Islet precursor cell (in vitro differentiated cells): Measurements from ENCODE around the gene UBE2QL1.
A peak's percentile ranks its signal among the peaks of the same experiment; 100 is the strongest.

Experiments used
- DNase-seq: peaks from one replicate; pipeline ENCODE4 v3.0.0-alpha.2; 2018

The UBE2QL1 gene

DNA sequence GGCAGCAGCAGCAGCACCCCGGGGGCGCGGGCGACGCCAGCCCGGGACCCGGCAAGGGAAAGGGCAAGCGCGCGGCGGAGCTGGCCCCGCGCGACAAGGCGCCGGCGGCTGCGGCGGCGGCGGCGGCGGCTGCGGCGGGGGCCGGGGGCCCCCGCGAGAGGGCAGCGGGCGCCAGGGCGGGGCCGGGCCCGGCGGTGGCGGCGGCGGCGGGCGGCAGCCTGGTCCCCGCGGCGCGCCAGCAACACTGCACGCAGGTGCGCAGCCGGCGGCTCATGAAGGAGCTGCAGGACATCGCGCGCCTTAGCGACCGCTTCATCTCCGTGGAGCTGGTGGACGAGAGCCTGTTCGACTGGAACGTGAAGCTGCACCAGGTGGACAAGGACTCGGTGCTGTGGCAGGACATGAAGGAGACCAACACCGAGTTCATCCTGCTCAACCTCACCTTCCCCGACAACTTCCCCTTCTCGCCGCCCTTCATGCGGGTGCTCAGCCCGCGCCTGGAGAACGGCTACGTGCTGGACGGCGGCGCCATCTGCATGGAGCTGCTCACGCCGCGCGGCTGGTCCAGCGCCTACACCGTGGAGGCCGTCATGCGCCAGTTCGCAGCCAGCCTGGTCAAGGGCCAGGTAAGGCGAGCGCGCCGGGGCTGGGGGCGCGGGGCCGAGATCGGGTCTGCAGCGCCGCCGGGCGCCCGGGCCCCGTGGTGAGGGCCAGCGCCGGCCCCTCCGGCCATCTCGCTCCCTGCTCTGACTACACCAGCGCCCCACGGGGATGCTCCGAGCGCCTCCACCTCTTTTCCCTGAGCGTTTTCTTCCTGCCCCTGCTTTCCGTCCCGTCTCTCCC is at the start of gene UBE2QL1:
Gene UBE2QL1 (plus strand): TSS at position 238 of the 843 bp plus-strand sequence. CDS start 35 bp downstream, at position 273.
- peak; percentile 72 for DNase-seq

DNA sequence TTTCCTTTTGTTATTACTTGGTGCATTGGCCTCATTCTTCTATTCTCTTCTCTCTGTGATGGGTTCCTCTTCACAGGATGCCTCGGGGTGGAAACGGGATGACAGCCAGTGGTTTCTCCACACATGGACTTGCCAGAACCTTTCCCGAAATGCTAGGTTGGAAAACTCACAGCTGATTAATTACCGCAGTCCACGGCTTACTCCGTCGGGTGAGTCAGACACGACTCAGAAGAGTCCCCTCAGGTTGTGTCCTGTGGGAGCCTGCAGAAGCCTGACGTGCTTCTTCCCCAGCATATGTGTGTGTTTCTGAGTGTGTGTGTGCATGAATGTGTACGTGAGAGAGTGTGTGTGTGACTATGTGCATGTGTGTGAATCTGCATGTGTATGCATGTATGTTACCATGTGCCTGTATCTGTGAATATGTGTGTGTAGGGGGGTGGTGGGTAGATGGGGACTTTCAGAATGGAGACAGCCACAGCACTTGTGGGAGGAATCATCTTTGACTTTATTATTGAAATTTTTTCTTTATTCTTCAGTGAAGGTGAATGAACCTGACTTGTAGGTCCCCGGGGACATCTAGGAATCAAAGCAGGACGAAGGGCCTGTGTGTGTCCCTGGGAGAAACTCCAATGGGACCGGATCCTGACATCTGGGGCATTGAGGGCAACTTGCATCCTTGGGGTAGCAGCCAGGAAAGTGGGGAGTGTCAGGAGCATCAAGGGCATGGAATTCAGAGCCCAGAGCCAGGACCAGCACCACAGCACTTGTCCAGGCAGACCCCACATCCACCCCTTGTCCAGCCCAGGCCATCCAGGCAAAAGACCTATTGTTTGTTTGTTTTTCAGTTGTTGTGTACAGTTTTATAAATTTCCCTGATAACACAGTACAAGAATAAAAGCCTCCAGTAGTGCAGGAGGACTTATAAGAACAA is 48.4 kb upstream of the UBE2QL1 start:
- peak; percentile 84 for DNase-seq

- DNase-seq, result peak; percentile 44
Observed at GRCh38 chr5:6401410-6401809, 47.2 kb upstream of the UBE2QL1 start.

DNA sequence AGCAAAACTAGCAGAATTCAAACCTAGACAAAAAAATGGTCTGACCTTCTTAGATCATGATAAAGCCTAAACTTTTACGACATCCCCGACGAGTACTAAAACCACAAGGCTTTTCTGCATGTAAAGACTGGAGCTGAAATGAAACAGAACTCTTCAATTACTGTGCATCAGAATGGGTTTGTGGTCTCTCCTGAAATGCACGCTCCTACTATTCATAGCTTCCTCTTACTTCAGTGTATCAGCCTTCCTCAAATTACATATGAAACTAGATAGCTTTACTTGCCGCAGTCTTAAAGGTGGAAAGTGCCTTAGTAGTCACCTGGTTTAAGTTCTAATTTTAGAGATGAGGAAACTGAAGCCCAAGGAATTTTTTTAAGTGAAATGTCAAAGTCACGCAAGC is 45.7 kb upstream of the UBE2QL1 start:
- peak; percentile 52 for DNase-seq

DNA sequence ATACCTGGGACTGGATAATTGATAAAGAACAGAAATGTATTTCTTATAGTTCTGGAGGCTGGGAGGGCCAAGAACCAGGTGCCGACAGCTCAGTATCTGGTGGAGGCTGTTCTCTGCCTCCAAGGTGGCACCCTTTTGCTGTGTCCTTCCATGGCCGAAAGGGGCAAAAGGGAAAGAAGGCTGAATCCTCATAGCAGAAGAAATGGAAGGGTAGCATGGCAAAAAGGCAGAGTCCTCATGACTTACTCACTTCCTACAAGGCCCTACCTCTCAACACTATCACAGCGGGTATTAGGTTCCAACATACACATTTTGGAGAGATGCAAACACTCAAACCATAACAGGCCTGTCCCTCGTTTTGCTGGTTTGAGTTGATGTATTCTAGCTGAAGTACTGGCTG is 45.2 kb upstream of the UBE2QL1 start:
- peak; percentile 16 for DNase-seq

GRCh38 chr5:6404129-6404528 is 44.5 kb upstream of the UBE2QL1 start:
- DNase-seq, result peak; percentile 12

- DNase-seq, result peak; percentile 16
Observed at GRCh38 chr5:6405591-6405990, 43.1 kb upstream of the UBE2QL1 start.

DNA sequence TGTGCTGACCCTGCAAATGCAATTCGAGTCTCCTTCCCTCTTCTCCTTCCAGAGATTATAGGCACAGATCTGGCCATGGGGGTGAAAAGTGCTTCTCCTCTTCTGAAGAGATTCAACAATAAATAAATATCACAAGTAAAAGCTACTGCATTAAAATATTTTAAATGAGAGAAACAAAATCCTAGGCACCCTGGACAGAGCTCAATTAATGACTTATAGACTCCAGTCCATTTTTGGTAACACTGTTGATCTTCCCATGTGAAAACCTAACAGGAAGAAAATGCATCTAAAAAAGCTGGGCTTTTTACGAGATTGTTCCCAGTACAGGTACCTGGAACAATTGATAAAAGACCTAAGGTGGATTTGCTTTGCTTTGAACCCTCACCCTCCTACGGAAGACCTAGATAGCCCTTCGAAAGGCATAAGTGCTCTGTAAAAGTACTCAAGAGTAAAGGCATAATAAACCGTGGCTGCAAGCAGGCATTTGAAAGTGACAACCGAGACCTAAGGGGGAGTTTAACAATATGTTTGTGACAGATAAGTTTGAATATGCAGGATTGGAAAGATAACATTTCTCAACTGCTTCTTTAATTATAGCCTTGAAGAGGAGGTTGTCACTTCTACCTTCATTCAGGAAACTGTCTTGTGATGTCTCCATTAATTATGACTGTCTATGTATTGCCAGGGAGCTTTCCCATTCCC is 41.0 kb upstream of the UBE2QL1 start:
- DNase-seq, result no peak

DNA sequence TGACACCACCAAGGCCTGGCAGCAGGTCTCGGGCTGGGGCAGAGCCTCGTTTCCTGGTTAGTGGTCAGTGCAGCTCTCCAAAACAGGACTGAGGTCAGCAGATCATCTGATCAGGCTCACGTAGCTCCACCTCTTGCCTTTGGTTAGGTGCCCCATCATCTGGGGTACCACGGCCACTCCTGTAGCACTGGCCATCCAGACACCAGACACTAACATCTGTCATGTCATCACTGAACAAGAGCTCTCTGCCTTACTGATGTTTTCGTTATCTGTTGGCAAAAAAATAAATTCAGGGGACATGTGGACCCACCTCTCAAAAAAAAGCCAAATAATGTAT is 40.4 kb upstream of the UBE2QL1 start:
- DNase-seq, result peak; percentile 52

DNA sequence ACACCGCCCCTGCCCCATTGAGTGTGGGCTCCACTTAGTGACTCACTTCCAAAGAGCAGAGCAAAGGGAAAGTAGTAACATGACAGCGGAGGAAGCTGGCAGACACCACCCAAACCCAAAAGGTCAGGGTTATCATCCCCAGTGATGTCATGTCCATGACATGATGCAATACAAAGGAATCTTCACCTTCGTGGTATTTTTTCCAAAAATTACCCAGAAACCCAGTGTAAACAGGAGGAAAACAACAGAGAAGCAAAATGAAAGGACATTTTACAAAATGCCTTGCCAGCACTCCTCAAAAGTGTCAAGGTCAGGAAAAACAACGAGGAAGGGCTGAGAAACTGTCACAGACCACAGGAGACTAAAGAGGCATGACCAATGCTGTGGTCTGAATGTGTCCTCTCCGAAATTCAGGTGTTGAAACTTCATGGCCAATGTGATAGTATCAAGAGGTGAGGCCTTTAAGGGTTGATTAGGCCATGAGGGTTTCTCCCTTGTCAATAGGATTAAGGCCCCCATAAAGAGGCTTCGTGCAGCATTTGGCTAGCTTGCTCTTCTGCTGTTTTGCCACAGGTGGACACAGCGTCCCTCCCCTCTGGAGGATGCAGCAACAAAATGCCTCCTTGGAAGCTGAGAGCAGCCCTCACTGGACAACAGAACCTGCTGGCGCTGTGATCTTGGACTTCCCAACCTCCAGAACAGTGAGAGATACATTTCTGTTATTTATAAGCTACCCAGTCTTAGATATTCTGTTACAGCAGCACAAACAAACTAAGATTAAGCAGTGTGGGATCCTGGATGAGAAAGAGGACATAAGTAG is 39.8 kb upstream of the UBE2QL1 start:
- peak; percentile 54 for DNase-seq

- peak; percentile 30 for DNase-seq
Observed at GRCh38 chr5:6410421-6410820, 38.2 kb upstream of the UBE2QL1 start.

DNA sequence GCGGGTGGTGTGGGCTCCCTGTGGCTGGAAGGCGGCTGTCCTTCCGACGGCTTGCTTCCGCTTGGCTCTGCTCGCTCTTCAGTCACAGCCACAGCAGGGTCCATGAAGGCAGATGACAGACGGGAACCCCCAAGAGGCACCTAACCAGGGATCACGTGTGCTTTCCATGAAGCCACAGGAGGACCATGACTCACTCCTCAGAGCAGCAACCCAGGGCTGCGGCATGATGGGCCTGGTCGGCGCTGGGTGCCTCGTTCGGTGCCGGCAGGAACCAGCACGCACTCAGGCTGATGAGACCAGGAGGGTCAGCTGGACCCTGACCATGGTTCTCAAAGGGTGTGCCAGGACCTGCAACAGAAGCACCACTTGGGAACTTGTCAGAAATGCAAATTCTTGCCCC is 37.5 kb upstream of the UBE2QL1 start:
- peak; percentile 43 for DNase-seq

DNA sequence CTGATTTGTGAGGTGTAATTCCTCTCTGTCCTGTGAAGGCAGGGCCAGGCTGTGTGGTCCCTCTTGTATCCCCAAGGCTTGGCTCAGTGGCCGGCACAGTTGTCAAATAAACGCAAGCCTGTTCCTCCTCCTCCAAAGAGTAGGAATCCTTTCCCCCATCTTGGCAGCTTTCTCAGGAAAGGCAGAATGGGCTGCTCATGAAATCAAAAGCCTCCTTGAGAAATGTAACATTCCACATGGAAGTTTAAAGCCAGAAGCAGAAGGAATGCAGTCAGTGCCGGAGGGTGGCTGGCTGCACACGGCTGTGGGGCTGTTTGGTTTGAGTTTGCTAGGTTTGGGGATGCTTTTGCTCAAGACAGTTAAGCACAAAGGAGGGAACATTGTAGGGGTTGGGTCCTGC is 35.8 kb upstream of the UBE2QL1 start:
- DNase-seq, result peak; percentile 55

DNA sequence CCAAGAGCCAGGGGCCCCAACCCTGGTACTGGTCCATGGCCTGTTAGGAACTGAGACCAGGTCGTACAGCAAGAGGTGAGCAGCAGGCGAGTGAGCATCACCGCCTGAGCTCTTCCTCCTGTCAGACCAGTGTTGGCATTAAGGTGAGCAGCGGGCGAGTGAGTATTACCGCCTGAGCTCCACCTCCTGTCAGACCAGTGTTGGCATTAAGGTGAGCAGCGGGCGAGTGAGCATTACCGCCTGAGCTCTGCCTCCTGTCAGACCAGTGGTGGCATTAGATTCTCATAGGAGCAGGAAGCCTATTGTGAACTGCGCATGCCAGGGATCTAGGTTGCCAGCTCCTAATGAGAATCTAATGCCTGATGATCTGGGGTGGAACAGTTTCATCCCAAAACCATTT is 31.0 kb upstream of the UBE2QL1 start:
- no peak for DNase-seq

- no peak for DNase-seq
Observed at GRCh38 chr5:6418679-6419276, 29.9 kb upstream of the UBE2QL1 start.

GRCh38 chr5:6419340-6419852 is 29.3 kb upstream of the UBE2QL1 start:
- DNase-seq, result no peak

DNA sequence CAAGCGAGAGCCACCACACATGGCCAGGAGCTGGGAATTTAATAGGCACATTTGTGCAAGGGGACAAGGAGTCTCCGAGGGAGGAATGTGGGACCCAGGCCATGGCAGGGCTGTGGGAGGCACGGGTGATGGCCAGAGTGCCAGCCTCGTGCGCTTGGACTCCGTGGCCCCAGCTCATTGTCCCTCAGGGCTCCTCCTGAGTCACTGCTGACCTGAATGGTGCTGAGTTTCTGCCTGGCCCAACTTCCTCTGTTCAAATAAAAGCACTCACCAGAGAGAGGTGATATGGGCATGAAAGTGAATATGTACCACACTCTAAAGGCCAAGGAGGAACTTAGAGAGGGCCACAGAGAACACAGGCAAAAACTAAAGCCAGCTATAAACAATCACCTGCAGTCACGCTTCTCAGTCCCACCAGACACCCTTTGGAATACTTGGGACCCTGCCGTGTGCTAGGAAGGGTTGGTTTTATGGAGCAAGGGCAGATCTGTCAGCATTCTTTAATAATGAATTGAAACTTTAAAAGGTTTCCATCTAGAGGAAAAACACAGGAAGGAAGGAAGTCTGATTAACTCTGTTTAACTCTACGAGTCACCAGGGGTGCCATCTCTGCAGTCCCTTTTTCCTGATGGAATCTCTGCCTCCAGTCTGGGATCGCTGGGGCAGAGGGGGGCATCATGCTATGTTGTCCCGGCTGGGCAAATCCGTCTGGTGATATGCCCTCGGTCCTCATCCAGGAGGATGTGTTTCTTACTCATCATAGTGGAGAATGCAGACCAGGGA is 25.1 kb upstream of the UBE2QL1 start:
- peak; percentile 34 for DNase-seq

- no peak for DNase-seq
Observed at GRCh38 chr5:6424110-6424659, 24.5 kb upstream of the UBE2QL1 start.

DNA sequence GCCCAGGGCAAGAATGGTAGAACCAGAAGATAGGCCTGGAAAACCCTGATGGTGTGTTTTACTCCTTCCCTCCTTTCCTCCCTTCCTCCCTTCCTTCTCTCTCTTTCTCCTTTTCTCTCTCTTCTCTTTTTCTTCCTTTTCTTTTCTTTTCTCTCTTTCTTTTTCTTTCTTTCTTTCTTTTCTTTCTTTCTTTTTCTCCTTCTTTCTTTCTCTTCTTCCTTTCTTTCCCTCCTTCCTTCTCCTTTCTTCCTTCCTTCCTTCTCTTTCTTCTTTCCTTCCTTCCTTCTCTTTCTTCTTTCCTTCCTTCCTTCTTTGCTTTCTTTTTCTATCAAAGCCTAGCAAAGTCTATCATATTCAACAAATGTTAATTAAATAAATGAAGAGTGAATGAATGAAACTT is 24.0 kb upstream of the UBE2QL1 start:
- no peak for DNase-seq

DNA sequence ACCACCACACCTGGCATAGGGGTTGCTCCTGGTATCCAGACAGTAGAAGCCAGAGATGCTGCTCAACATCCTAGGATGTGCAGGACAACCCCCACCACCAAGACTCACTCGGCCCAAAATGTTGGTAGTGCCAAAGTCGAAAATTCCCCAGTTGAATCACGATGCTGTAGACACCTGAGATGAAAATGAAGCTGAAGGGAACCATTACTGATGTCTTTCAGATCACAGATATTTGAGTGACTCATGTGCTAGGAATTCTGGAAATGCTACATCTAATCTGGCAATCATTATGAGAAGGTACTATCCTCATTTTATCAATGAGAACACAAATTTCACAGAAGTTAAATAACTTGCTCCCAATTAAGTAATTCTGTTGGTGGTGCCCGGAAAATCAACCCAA is 21.0 kb upstream of the UBE2QL1 start:
- DNase-seq, result no peak
